Activated T-cell treated with anti-CD3 and anti-CD28 coated beads, Interleukin-2, amount 50 U/mL, for 4 hours (primary cell): ENCODE results near the gene KLHL2. TPM values are rescaled to one million over a fixed set of nuclear protein-coding genes. Genes with fewer than 3 reads are reported as not detected.
A peak's percentile ranks its signal among the peaks of the same experiment; 100 is the strongest.
"Not testable (repeated sequence)": the region's sequence is repeated elsewhere in the genome, so short reads cannot be mapped to it uniquely, and the experiment has no call there.

Experiments
- ATAC-seq, 2 donors: fragments of 200-7000 bp; cut with Tn5 transposase; one replicate each; pipeline ENCODE4 v1.10.0; 2021
- DNase-seq: peaks from one replicate; pipeline ENCODE4 v3.0.0-alpha.2; 2020
- H3K27me3 Mint-ChIP-seq: one replicate; pipeline ENCODE4 v1.8.0; 2021; ENCODE audit warnings: low read depth, mixed read lengths
- H3K36me3 Mint-ChIP-seq: one replicate; pipeline ENCODE4 v1.8.0; 2022; ENCODE audit warnings: mixed read lengths; ENCODE audit not compliant: insufficient read depth
- H3K4me1 Mint-ChIP-seq: one replicate; pipeline ENCODE4 v1.8.0; 2021; ENCODE audit warnings: low read depth, mixed read lengths
- H3K4me3 Mint-ChIP-seq: one replicate; pipeline ENCODE4 v1.8.0; 2021; ENCODE audit warnings: mild to moderate bottlenecking, moderate library complexity, mixed read lengths
- H3K9me3 Mint-ChIP-seq: one replicate; pipeline ENCODE4 v1.8.0; 2021; ENCODE audit warnings: mixed read lengths
- total RNA-seq, 3 donors: library from RNA; stranded (reverse); gene quantifications; one replicate each; pipeline ENCODE4 v1.2.1, GENCODE V29; 2021

The KLHL2 gene
- total RNA-seq, result 10 to 100 TPM; 13.8 to 19.3 (median 16.7) TPM

- Mint-ChIP-seq H3K36me3 (no peaks in the 10 kb centered on the region), H3K9me3 (no peaks in the 10 kb centered on the region), H3K27me3 (no peaks in the 10 kb centered on the region), H3K4me3 (peak within 1 kb of the TSS; percentile 93), H3K4me1 (peaks cover 70% of the 10 kb centered on the region)
- peak; percentile 61 for DNase-seq
- peak; percentile 80 to 87 for ATAC-seq
These were observed at the start of gene KLHL2 for GRCh38 chr4:165207431-165208220. KLHL2 (plus strand) TSS chr4:165207561; CDS start chr4:165207877, 316 bp downstream.

GRCh38 chr4:165158762-165159161 lies 48.6 kb upstream of the KLHL2 start:
- DNase-seq (no peak), ATAC-seq (no peak)
- peaks cover 15% of the 10 kb centered on the region for H3K27me3 Mint-ChIP-seq
- H3K4me3 Mint-ChIP-seq, result no peak overlapping the region
- H3K36me3 Mint-ChIP-seq, result no peaks in the 10 kb centered on the region
- H3K4me1 Mint-ChIP-seq, result no peaks in the 10 kb centered on the region
- peaks cover 11% of the 10 kb centered on the region for H3K9me3 Mint-ChIP-seq

- no peaks in the 10 kb centered on the region for H3K27me3 Mint-ChIP-seq
- peaks cover 7% of the 10 kb centered on the region for H3K9me3 Mint-ChIP-seq
- ATAC-seq (no peak), DNase-seq (no peak)
- no peaks in the 10 kb centered on the region for H3K36me3 Mint-ChIP-seq
- no peaks in the 10 kb centered on the region for H3K4me1 Mint-ChIP-seq
- H3K4me3 Mint-ChIP-seq, result no peak overlapping the region
These were observed 43.1 kb upstream of the KLHL2 start for GRCh38 chr4:165164257-165164656.

- not testable (repeated sequence) for ATAC-seq, H3K4me3 Mint-ChIP-seq, H3K27me3 Mint-ChIP-seq, DNase-seq, H3K4me1 Mint-ChIP-seq, H3K36me3 Mint-ChIP-seq, H3K9me3 Mint-ChIP-seq
These were observed 40.5 kb upstream of the KLHL2 start for GRCh38 chr4:165166872-165167271.

GRCh38 chr4:165167650-165168049 lies 39.7 kb upstream of the KLHL2 start:
- peaks cover 3% of the 10 kb centered on the region for H3K27me3 Mint-ChIP-seq
- H3K36me3 Mint-ChIP-seq, result no peaks in the 10 kb centered on the region
- H3K9me3 Mint-ChIP-seq, result peaks cover 7% of the 10 kb centered on the region
- no peak for DNase-seq
- ATAC-seq, result no peak
- H3K4me3 Mint-ChIP-seq, result no peak overlapping the region
- no peaks in the 10 kb centered on the region for H3K4me1 Mint-ChIP-seq

- DNase-seq (no peak), ATAC-seq (no peak)
- H3K4me3 Mint-ChIP-seq, result no peak overlapping the region
- H3K27me3 Mint-ChIP-seq, result peaks cover 3% of the 10 kb centered on the region
- no peaks in the 10 kb centered on the region for H3K36me3 Mint-ChIP-seq
- no peaks in the 10 kb centered on the region for H3K4me1 Mint-ChIP-seq
- H3K9me3 Mint-ChIP-seq, result peaks cover 14% of the 10 kb centered on the region
These were observed 36.5 kb upstream of the KLHL2 start for GRCh38 chr4:165170819-165171218.

GRCh38 chr4:165175470-165175869 lies 31.9 kb upstream of the KLHL2 start:
- H3K9me3 Mint-ChIP-seq, DNase-seq, H3K4me3 Mint-ChIP-seq, ATAC-seq, H3K36me3 Mint-ChIP-seq, H3K4me1 Mint-ChIP-seq, H3K27me3 Mint-ChIP-seq: not testable (repeated sequence)

GRCh38 chr4:165175879-165176278 lies 31.5 kb upstream of the KLHL2 start:
- ATAC-seq (no peak), DNase-seq (no peak)
- Mint-ChIP-seq H3K4me3 (no peak overlapping the region), H3K27me3 (peaks cover 3% of the 10 kb centered on the region), H3K9me3 (peaks cover 7% of the 10 kb centered on the region), H3K36me3 (no peaks in the 10 kb centered on the region), H3K4me1 (no peaks in the 10 kb centered on the region)

- DNase-seq, result no peak
- Mint-ChIP-seq H3K27me3 (no peaks in the 10 kb centered on the region), H3K36me3 (no peaks in the 10 kb centered on the region), H3K4me1 (no peaks in the 10 kb centered on the region), H3K9me3 (peaks cover 7% of the 10 kb centered on the region), H3K4me3 (no peak overlapping the region)
- ATAC-seq, result no peak
These were observed 29.4 kb upstream of the KLHL2 start for GRCh38 chr4:165177725-165178666.

GRCh38 chr4:165184220-165184619 lies 23.1 kb upstream of the KLHL2 start:
- H3K36me3 Mint-ChIP-seq, result no peaks in the 10 kb centered on the region
- no peaks in the 10 kb centered on the region for H3K4me1 Mint-ChIP-seq
- H3K9me3 Mint-ChIP-seq, result no peaks in the 10 kb centered on the region
- peaks cover 2% of the 10 kb centered on the region for H3K27me3 Mint-ChIP-seq
- DNase-seq, result no peak
- H3K4me3 Mint-ChIP-seq, result no peak overlapping the region
- no peak for ATAC-seq

- not testable (repeated sequence) for H3K4me1 Mint-ChIP-seq, ATAC-seq, H3K9me3 Mint-ChIP-seq, H3K36me3 Mint-ChIP-seq, H3K4me3 Mint-ChIP-seq, DNase-seq, H3K27me3 Mint-ChIP-seq
These were observed 22.4 kb upstream of the KLHL2 start for GRCh38 chr4:165184998-165185397.

GRCh38 chr4:165185448-165185847 lies 21.9 kb upstream of the KLHL2 start:
- peaks cover 2% of the 10 kb centered on the region for H3K27me3 Mint-ChIP-seq

GRCh38 chr4:165190591-165191347 lies 16.6 kb upstream of the KLHL2 start:
- DNase-seq (no peak), ATAC-seq (peak; percentile 72 to 82)
- H3K4me1 Mint-ChIP-seq, result peaks cover 14% of the 10 kb centered on the region
- H3K27me3 Mint-ChIP-seq, result no peaks in the 10 kb centered on the region
- H3K9me3 Mint-ChIP-seq, result no peaks in the 10 kb centered on the region
- H3K36me3 Mint-ChIP-seq, result no peaks in the 10 kb centered on the region
- no peak overlapping the region for H3K4me3 Mint-ChIP-seq

More at GRCh38 chr4:165185448-165185847, 21.9 kb upstream of the KLHL2 start:
- no peak for ATAC-seq
- Mint-ChIP-seq H3K36me3 (no peaks in the 10 kb centered on the region), H3K4me3 (no peak overlapping the region), H3K4me1 (no peaks in the 10 kb centered on the region), H3K9me3 (no peaks in the 10 kb centered on the region)
- DNase-seq, result no peak

GRCh38 chr4:165191348-165191656 lies 16.1 kb upstream of the KLHL2 start:
- no peaks in the 10 kb centered on the region for H3K36me3 Mint-ChIP-seq
- DNase-seq, result no peak
- H3K4me3 Mint-ChIP-seq, result no peak overlapping the region
- peaks cover 14% of the 10 kb centered on the region for H3K4me1 Mint-ChIP-seq
- no peaks in the 10 kb centered on the region for H3K27me3 Mint-ChIP-seq
- no peaks in the 10 kb centered on the region for H3K9me3 Mint-ChIP-seq
- peak in 1 of 2 donors; percentile 18 for ATAC-seq
